HCT116 (cell line): ENCODE results near the gene TMEM238L. TPM values are rescaled to one million over a fixed set of nuclear protein-coding genes. Genes with fewer than 3 reads are reported as not detected.

Experiments
- ATAC-seq: fragments of 200-7000 bp; cut with Tn5 transposase; 2 replicates; pipeline ENCODE4 v1.9.1; 2020; ENCODE audit warnings: mild to moderate bottlenecking, moderate library complexity
- BruUV-seq: library from RNA; stranded (reverse); fragments of 400-500 nt; replicated peaks from 2 replicates; lab custom pipeline; 2021; lab: Mats Ljungman, UMichigan
- CTCF ChIA-PET: fragments of 300-600 bp; sonication (Branson Sonifier 250); formaldehyde crosslinking; loops from one replicate; lab custom pipeline; 2021; ENCODE audit warnings: antibody characterized with exemption; lab: Charles Lee
- POLR2A ChIA-PET: fragments of 300-600, 350-600 bp; sonication (Branson Sonifier 250); formaldehyde crosslinking; loops from one replicate; lab custom pipeline; 2021; ENCODE audit warnings: antibody characterized with exemption; lab: Charles Lee
- RAD21 ChIA-PET, 2 experiments: fragments of 300-600 bp; sonication (Branson Sonifier 250); formaldehyde crosslinking; loops; one replicate each; lab custom pipeline; 2023; ENCODE audit warnings: low total read pairs in 2 of 2; ENCODE audit not compliant: uncharacterized antibody in 2 of 2, unreplicated experiment in 2 of 2, low non-redundant PET in 1 of 2; lab: Charles Lee
- DNase-seq: peaks from one replicate; pipeline ENCODE4 v3.0.0-alpha.2; 2010; ENCODE audit warnings: low read depth, low spot score
- H2AFZ ChIP-seq: fragments of 200-600 bp; shearing (Covaris generic), sonication (generic); 2 replicates; pipeline ENCODE4 v1.6.1; 2017; ENCODE audit warnings: low read depth, mixed run types, mixed read lengths, antibody characterized with exemption, low read length; ENCODE audit not compliant: poor library complexity, severe bottlenecking
- H3K27ac ChIP-seq: 2 replicates; pipeline ENCODE4 v1.5.1; 2012; ENCODE audit warnings: low read depth, low read length
- H3K27me3 ChIP-seq: fragments of 200-600 bp; sonication (generic); 2 replicates; pipeline ENCODE4 v1.6.1; 2016; ENCODE audit warnings: mixed run types, low read length, mixed read lengths; ENCODE audit not compliant: insufficient read depth
- H3K36me3 ChIP-seq, 2 experiments: fragments of 200-500 bp in 1 of 2; fragments of 200-600 bp in 1 of 2; sonication (Bioruptor generic) in 1 of 2; sonication (generic) in 1 of 2; 2 replicates each; pipeline versions ENCODE4 v1.5.1 to v1.6.1; 2014 to 2016; ENCODE audit warnings: low read length in 2 of 2, inconsistent platforms in 1 of 2, mixed read lengths in 1 of 2, mixed run types in 1 of 2; ENCODE audit not compliant: insufficient read depth in 2 of 2, control insufficient read depth in 1 of 2
- H3K4me1 ChIP-seq, 2 experiments: fragments of 200-600 bp in 1 of 2; sonication (generic) in 1 of 2; 2 replicates each; pipeline versions ENCODE4 v1.5.1 to v1.6.1; 2012 to 2017; ENCODE audit warnings: low read length in 2 of 2, inconsistent platforms in 1 of 2, mild to moderate bottlenecking in 1 of 2, mixed read lengths in 1 of 2, mixed run types in 1 of 2, moderate library complexity in 1 of 2; ENCODE audit not compliant: insufficient read depth in 2 of 2, control insufficient read depth in 1 of 2
- H3K4me2 ChIP-seq: fragments of 200-600 bp; sonication (generic); 2 replicates; pipeline ENCODE4 v1.6.1; 2017; ENCODE audit warnings: mixed run types, low read length, mixed read lengths
- H3K4me3 ChIP-seq, 2 experiments: fragments of 200-600 bp in 1 of 2; sonication (generic) in 1 of 2; replicated peaks in 1 of 2; 2 replicates each; pipeline ENCODE4 v1.5.1; 2011 to 2016; ENCODE audit warnings: low read length in 2 of 2, control low read depth in 1 of 2, low read depth in 1 of 2, mild to moderate bottlenecking in 1 of 2, mixed read lengths in 1 of 2, mixed run types in 1 of 2
- H3K79me2 ChIP-seq: fragments of 200-600 bp; sonication (generic); 2 replicates; pipeline ENCODE4 v1.6.1; 2017; ENCODE audit warnings: mild to moderate bottlenecking, mixed run types, low read length, moderate library complexity, mixed read lengths; ENCODE audit not compliant: insufficient read depth
- H3K9ac ChIP-seq: fragments of 200-600 bp; sonication (generic); 2 replicates; pipeline ENCODE4 v1.6.1; 2016; ENCODE audit warnings: low read length, mixed read lengths
- H3K9me2 ChIP-seq: fragments of 200-600 bp; sonication (generic), shearing (Covaris generic); 2 replicates; pipeline ENCODE4 v1.6.1; 2017; ENCODE audit warnings: mixed run types, mild to moderate bottlenecking, moderate library complexity; ENCODE audit not compliant: insufficient read depth
- H3K9me3 ChIP-seq, 2 experiments: fragments of 200-500 bp in 1 of 2; fragments of 200-600 bp in 1 of 2; sonication (Bioruptor generic) in 1 of 2; sonication (generic) in 1 of 2; 2 replicates each; pipeline ENCODE4 v1.6.1; 2014 to 2017; ENCODE audit warnings: low read length in 2 of 2, mixed read lengths in 2 of 2, inconsistent platforms in 1 of 2, low read depth in 1 of 2, mild to moderate bottlenecking in 1 of 2, mixed run types in 1 of 2, moderate library complexity in 1 of 2; ENCODE audit not compliant: control insufficient read depth in 1 of 2, insufficient read depth in 1 of 2
- H4K20me1 ChIP-seq: fragments of 200-600 bp; sonication (generic), shearing (Covaris generic); 2 replicates; pipeline ENCODE4 v1.6.1; 2017; ENCODE audit warnings: mixed run types, mild to moderate bottlenecking, moderate library complexity; ENCODE audit not compliant: insufficient read depth
- CEBPB ChIP-seq: IDR thresholded peaks from 2 replicates; pipeline ENCODE4 v1.6.1; 2012; ENCODE audit warnings: low read depth
- EGR1 ChIP-seq: IDR thresholded peaks from 2 replicates; pipeline ENCODE4 v1.6.1; 2012; ENCODE audit warnings: low read depth
- EZH2phosphoT487 ChIP-seq: fragments of 200-600 bp; IDR thresholded peaks from 2 replicates; pipeline ENCODE4 v1.6.1; 2018; ENCODE audit warnings: antibody characterized with exemption, borderline replicate concordance
- FOSL1 ChIP-seq: IDR thresholded peaks from 2 replicates; pipeline ENCODE4 v1.6.1; 2012; ENCODE audit warnings: low read depth
- JUND ChIP-seq: IDR thresholded peaks from 2 replicates; pipeline ENCODE4 v1.6.1; 2012
- POLR2A ChIP-seq: IDR thresholded peaks from 2 replicates; pipeline ENCODE4 v1.7.0; 2011; ENCODE audit warnings: borderline replicate concordance; ENCODE audit not compliant: insufficient read depth, insufficient read length; ENCODE audit errors: extremely low read depth
- RAD21 ChIP-seq: IDR thresholded peaks from 2 replicates; pipeline ENCODE4 v1.6.1; 2012; ENCODE audit warnings: low read depth, mild to moderate bottlenecking
- SP1 ChIP-seq: IDR thresholded peaks from 2 replicates; pipeline ENCODE4 v1.6.1; 2012; ENCODE audit warnings: low read depth
- SRF ChIP-seq: IDR thresholded peaks from 2 replicates; pipeline ENCODE4 v1.6.1; 2012; ENCODE audit warnings: low read depth
- TCF7L2 ChIP-seq: IDR thresholded peaks from 2 replicates; pipeline ENCODE4 v1.7.0; 2011; ENCODE audit warnings: borderline replicate concordance, inconsistent platforms; ENCODE audit not compliant: insufficient read depth, insufficient read length; ENCODE audit errors: extremely low read depth
- YY1 ChIP-seq: IDR thresholded peaks from 2 replicates; pipeline ENCODE4 v1.6.1; 2011; ENCODE audit warnings: low read length, low read depth, moderate library complexity, mild to moderate bottlenecking; ENCODE audit not compliant: insufficient replicate concordance; ENCODE audit errors: extremely low read depth
- ZNF274 ChIP-seq: fragments of 200-500 bp; sonication (Bioruptor generic); IDR thresholded peaks from 2 replicates; pipeline ENCODE4 v1.6.1; 2014; ENCODE audit warnings: mild to moderate bottlenecking, low read depth, low read length, inconsistent platforms
- intact Hi-C: fragments of 100-400 bp; cut with micrococcal nuclease; formaldehyde crosslinking; loops from 2 replicates; pipeline ENCODE4 v1.10.0; 2022
- total RNA-seq: library from RNA; stranded (reverse); gene quantifications from one replicate; pipeline ENCODE4 v1.2.1, GENCODE V29; 2021; ENCODE audit not compliant: unreplicated experiment
- TF ChIP-seq, protein P1 (sequence below), 3 experiments: fragments of 200-600 bp in 1 of 3; sonication (generic) in 1 of 3; IDR thresholded peaks in 2 of 3; conservative IDR thresholded peaks in 1 of 3; 2 replicates each; pipeline ENCODE4 v1.5.1; 2012 to 2017; ENCODE audit warnings: low read depth in 2 of 3, low read length in 2 of 3, antibody characterized with exemption in 1 of 3, borderline replicate concordance in 1 of 3, control low read depth in 1 of 3, mild to moderate bottlenecking in 1 of 3, mixed read lengths in 1 of 3, mixed run types in 1 of 3, moderate library complexity in 1 of 3; ENCODE audit not compliant: insufficient read depth in 1 of 3

Gene TMEM238L
- total RNA-seq, 1 experiment from 2014 or later: not detected

DNA sequence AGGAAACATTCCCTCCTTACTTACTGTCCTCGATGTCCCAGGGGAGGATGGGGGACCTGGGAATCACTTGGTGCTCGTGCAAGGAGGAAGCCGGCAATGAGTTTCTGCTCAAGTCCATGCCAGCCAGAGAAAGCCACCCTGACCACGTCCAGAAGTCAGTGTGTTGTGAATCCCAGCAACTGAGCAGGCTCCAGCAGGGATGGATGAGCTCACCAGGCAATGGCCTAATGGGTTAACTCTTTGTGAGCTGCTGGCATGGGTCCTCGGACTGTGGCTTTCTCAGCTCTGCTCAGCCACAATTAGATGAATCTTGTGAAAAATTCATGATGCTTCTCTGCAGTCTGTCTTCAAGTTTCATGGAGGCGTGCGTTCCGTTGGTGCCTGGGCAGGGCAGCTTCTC lies 34.0 kb upstream of the TMEM238L start, which contains the start of gene PIRT:
Gene PIRT (minus strand): TSS at position 167 of the 400 bp plus-strand sequence. CDS start 12,442 bp downstream, outside the sequence.
- no TSS peak for BruUV-seq
- H3K9ac ChIP-seq: no peak within 1 kb of the TSS
- H3K4me2 ChIP-seq: no peak within 1 kb of the TSS
- DNase-seq (no peak), ATAC-seq (no peak)
- POLR2A ChIA-PET: no interaction called here
- no peak within 1 kb of the TSS for H3K4me3 ChIP-seq
- intact Hi-C loops: no loop called here
- H3K9me3 ChIP-seq: no peaks in the 10 kb centered on the region
- no peaks in the 10 kb centered on the region for H4K20me1 ChIP-seq
- CTCF ChIA-PET: no interaction called here
- no peaks in the 10 kb centered on the region for H3K9me2 ChIP-seq
- no peaks in the 10 kb centered on the region for H3K27me3 ChIP-seq
- TF ChIP-seq JUND: no peak
- TF ChIP-seq YY1: no peak
- TF ChIP-seq TCF7L2: no peak
- TF ChIP-seq, protein P1, sequence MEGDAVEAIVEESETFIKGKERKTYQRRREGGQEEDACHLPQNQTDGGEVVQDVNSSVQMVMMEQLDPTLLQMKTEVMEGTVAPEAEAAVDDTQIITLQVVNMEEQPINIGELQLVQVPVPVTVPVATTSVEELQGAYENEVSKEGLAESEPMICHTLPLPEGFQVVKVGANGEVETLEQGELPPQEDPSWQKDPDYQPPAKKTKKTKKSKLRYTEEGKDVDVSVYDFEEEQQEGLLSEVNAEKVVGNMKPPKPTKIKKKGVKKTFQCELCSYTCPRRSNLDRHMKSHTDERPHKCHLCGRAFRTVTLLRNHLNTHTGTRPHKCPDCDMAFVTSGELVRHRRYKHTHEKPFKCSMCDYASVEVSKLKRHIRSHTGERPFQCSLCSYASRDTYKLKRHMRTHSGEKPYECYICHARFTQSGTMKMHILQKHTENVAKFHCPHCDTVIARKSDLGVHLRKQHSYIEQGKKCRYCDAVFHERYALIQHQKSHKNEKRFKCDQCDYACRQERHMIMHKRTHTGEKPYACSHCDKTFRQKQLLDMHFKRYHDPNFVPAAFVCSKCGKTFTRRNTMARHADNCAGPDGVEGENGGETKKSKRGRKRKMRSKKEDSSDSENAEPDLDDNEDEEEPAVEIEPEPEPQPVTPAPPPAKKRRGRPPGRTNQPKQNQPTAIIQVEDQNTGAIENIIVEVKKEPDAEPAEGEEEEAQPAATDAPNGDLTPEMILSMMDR (IDR thresholded peaks at IDR 0.05 in 2 of 3, conservative IDR thresholded peaks at IDR 0.05 in 1 of 3; ENCODE audit: borderline replicate concordance in 1 of 3, insufficient read depth in 1 of 3, low read depth in 2 of 3, low read length in 2 of 3): no peak
- no peak for TF ChIP-seq EZH2phosphoT487
- TF ChIP-seq SP1: no peak
- TF ChIP-seq CEBPB: no peak
- no peak for TF ChIP-seq EGR1
- TF ChIP-seq POLR2A: no peak
- TF ChIP-seq FOSL1: no peak
- TF ChIP-seq SRF: no peak
- TF ChIP-seq RAD21: no peak
- TF ChIP-seq ZNF274: no peak
- TF ChIP-seq, all 23 proteins: peak for 0
- H3K36me3 ChIP-seq: no peaks in the 10 kb centered on the region
- no peaks in the 10 kb centered on the region for H3K79me2 ChIP-seq
- H2AFZ ChIP-seq: no peak within 1 kb of the TSS
- RAD21 ChIA-PET: no interaction called here
- no peaks in the 10 kb centered on the region for H3K4me1 ChIP-seq
- H3K27ac ChIP-seq: no peak within 1 kb of the TSS
